GM18870 (cell line): ENCODE data around the gene RASL10A.

Experiments used
- ATAC-seq: cut with Tn5 transposase; IDR thresholded peaks from one replicate; pipeline ENCODE4 v1.9.1; 2021; ENCODE audit warnings: moderate library complexity; ENCODE audit not compliant: unreplicated experiment

The RASL10A gene

DNA sequence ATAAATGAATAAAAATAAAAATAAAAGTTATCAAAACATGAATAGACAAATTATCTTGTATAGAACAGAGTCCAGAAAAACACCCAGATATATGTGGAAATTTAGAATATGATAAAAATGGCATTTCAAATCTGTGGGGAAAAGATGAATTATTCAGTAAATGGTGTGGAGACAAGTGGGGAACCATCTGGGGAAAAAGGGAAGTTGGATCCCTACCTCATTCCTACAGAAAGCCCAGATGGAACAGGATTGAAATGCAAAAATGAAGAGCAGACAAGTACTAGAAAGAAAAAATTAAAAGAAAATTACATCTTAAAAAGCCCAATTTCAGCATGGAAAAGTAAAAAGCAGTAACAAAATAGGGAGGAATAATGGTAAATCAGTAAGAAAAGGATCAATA lies 8.1 kb upstream of the RASL10A start:
- ATAC-seq, result no peak

- ATAC-seq, result no peak
These were observed 5.0 kb upstream of the RASL10A start for GRCh38 chr22:29320546-29320945.

DNA sequence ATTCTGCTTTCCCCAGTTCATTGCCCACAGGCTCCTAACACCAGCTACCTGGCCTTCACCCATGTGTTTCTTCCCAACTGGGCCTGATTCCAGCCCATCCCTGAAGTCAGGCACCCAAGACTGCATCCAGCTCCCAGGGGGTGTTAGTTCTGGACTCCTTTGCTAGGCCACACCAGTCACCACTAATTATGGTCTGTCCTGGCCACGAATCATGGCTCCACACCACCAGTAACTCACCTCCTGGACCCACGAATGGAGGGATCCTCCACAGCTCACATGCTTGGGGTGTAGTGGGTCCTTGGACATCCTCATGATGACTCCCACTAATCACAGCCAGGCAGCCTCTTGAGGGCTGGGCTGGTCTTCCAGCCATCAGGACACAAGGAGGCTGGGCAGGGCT lies 3.6 kb upstream of the RASL10A start:
- no peak for ATAC-seq

GRCh38 chr22:29317827-29318454 lies 2.4 kb upstream of the RASL10A start:
- ATAC-seq, result no peak

DNA sequence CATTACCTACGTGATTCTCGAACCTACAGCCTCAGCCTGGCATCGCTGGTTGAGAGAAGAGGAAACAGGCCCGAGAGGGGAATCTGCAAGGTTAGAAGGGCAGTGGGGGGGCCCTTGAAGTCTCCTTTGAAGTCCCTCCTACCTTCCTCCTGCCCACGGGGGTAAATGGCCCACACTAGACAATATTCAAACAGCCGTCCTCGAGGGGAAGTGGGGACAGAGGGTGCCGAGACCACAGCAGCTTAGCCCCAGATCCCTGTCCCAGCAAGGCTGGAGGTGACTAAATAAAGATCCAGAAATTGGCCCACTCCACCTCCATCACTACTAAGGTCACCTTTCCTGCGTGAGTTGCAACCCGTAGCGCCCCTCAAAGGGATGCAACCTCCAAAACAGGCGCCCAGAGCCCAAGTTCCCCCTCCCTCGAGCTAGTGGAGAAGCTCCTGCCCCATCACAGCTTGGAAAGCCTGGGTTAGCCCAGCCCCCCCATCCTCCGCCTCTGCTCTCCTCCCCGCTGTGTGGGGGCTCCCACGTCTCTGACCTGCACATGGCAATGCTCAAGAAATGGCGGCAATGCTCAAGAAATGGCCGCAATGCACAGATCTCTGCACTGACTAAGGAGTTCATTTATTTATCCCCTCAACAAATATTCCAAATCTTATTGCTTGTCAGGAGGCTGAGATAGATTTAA lies 788 bp upstream of the RASL10A start:
- ATAC-seq, result no peak

DNA sequence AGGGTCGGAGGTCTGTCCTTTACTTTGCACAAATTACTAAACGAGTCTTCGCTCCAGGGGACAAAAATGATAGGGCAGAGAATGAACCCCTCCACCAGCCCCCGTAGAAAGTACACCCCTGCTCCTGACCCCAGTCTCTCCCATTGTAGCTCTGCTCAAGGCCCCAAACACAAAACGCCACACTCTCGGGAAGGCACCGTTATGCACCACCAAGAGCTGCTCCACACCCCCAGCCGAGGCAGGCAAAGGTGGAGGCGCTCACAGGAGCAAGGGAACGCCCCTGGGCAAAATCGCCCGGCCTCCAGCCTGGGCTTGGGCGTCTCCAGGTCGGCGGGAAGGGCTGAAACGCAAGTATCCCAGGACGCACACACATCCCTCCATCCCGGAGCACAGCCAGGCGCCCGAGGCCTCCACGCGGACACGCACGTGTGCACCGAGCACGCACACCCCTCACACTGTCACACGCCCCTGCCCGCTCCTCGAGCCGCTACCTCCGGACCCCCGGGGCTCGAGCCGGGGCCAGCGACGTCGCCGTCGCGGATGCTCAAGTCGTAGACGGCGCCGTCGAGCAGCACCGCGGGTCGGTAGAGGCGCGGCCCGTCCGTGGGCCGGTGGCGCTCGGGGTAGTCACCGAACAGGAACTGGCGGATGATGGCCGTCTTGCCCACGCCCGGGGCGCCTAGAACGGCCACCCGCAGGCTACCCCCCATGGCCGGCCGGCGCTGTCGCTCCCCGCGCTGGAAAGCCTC lies 786 bp downstream of the RASL10A start:
- no peak for ATAC-seq

DNA sequence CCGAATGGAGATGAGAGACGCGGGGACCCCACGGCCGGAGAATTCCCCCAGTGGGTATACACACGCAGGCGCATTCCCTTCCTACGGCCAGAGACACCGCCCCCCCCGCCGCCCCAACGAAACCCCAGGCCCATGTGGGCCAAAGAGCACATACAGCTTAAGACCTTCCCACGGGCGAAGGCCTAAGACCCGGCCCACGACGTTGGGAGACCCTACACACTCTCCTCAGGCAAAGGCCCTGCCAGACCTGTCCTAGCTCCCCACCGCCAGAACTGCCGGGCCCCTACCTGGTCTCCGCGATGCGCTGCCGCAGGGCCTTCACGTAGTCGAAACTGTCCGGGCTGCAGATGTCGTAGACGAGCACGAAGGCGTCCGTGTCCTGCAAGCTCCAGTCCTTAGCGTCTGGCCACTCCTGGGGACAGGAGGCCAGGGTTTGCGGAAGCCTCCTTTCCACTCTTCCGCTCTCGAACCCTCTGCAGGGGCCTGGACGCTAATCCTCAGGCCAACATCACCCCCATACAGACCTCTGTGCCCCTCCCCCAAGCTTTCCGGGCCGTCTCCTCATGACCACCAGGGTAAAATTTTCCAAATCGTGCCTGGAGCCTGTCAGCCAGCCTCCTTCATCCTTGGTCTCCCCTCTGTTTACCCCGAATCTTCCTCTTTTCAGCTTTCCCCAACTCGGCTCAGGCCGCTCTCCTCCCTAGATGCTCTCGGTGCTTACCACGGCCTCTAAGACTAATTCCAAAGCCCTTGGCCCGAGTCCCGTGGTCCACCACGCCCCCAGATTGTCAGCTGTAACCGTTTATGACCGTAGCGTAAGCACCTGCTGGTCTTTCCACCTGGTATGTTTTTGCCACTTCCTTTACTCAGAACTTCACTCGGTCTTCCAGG lies 1.7 kb downstream of the RASL10A start:
- no peak for ATAC-seq

DNA sequence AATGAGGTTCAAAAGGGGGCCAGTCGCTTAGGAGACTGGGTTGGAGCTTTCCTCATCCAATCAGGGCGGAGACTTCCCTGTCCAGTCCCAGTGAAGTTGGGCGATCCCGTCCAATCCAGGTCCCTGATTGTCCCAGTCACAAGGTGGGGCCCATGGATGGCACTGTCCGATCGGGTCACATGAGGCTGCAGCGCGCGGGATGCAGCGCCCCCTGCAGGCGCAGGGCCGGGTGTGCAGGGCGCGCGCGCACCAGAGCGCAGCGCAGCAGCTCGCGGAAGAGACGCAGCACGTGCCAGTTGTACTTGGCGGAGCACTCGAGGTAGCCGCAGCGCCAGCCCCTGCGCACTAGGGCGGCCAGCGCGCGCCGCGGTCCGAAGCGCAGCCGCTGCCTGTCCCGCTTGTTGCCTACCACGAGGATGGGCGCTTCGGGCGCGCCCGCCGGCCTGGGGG lies 2.3 kb downstream of the RASL10A start:
- no peak for ATAC-seq

- ATAC-seq, result no peak
These were observed 3.0 kb downstream of the RASL10A start for GRCh38 chr22:29312218-29313125.

GRCh38 chr22:29311464-29312217 lies 3.9 kb downstream of the RASL10A start:
- ATAC-seq, result no peak

DNA sequence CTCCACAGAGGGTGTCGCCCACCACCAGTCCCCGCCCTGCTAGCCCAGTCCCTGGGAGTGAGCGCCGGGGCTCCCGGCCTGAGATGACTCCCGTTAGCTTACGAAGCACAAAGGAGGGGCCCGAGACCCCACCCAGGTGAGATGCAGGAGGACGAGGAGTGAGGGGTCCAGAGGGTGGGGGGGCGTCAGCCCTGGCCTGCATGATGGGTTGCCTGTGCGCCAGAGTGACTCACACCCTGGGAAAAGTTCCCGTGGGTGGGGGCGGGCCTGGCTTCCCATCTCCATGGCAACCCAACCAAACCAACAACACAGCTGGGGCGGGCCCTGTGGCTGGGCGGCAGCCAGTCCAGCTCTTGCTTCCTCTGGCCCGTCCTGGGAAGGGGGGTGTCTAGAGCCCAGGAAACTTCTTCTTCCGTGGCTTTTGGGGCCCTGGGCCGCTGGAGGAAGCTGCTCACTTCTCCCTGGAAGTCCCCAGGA lies 4.6 kb downstream of the RASL10A start:
- ATAC-seq, result no peak

- no peak for ATAC-seq
These were observed 5.2 kb downstream of the RASL10A start for GRCh38 chr22:29310065-29310862.

DNA sequence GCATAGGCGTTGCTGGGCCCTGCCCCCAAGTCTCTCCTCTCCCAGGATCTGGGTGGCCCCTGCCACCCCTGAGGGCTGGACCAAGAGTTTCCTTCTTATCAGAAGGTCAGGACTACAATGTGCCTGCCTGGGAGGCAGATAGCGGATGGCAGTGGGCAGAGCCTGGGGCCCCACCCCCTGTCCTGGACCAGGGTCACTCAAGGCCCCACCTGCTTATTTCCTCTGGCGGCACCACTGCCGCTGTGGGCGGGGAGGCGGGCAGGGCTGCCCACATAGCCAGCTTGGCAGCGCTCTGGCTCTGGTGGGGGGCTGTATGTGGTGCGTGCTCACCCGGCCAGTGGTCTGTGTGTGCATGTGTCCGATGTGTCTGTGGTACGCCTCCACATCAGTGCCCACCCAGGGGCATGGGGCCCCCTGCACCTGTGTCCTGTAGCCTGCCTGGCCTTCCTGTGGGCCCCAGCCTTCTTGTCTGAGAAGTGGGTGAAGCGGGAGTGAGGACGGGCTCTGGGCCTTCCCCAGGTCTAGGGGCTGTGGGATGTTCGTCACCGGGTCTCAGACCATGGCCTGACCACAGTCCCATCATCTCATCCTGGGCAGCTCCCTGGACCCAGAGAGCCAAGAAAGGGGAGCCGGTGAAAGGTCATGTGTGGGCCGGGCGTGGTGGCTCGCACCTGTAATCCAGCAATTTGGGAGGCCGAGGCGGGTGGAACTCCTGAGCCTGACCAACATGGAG lies 6.0 kb downstream of the RASL10A start:
- no peak for ATAC-seq

- no peak for ATAC-seq
These were observed 6.7 kb downstream of the RASL10A start for GRCh38 chr22:29308791-29309262.

GRCh38 chr22:29308148-29308790 lies 7.2 kb downstream of the RASL10A start:
- no peak for ATAC-seq

DNA sequence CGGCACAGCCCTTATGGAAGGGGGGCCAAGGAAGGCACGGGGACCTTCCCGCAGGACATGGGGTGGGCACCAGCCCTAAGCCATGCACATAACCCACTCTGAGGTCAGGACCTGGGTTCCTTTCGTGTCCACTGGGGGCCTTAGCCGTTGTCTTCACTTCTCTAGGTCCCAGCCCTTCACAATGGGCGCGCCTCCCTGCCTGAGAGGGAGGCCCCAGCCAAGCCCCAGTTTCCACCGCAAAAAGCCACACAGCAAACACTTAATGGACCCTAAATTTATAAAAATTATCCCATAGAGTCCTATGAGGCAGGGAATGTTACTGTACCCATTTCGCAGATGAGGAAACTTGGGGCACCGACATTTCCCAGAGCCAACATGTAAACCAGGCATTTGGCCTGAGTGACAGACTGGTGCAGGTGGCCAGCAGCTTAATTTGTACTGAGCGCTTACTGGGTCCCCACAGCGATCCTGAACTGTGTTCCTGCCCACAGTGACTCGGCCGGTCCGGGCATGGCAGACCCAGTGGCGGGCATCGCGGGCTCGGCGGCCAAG lies 7.8 kb downstream of the RASL10A start:
- no peak for ATAC-seq
